Measurements from ENCODE around the gene BBX. TPM values are rescaled to one million over a fixed set of nuclear protein-coding genes. Genes with fewer than 3 reads are reported as not detected.
"Not testable (repeated sequence)": the region's sequence is repeated elsewhere in the genome, so short reads cannot be mapped to it uniquely, and the experiment has no call there.

BBX gene
- total RNA-seq, 6 experiments from 2014 or later = 40.6 to 50.3 (median 46.4) TPM

- H3K27me3 Mint-ChIP-seq (ENCODE audit: insufficient read depth) = no peaks in the 10 kb centered on the region
- no peak for DNase-seq
- no peak overlapping the region for H3K4me3 Mint-ChIP-seq
- no peaks in the 10 kb centered on the region for H3K9me3 Mint-ChIP-seq
- no peak overlapping the region for H3K27ac Mint-ChIP-seq
- peaks cover 18% of the 10 kb centered on the region for H3K4me1 Mint-ChIP-seq (ENCODE audit: low read depth)
- no peaks in the 10 kb centered on the region for H3K36me3 Mint-ChIP-seq (ENCODE audit: low read depth)
- no peak for TF ChIP-seq CTCF (IDR thresholded peaks at IDR 0.05)
These were observed 37.4 kb downstream of the BBX start for GRCh38 chr3:107560166-107560565.

- no peak for DNase-seq
- TF ChIP-seq CTCF (IDR thresholded peaks at IDR 0.05) = no peak
- H3K27ac Mint-ChIP-seq = no peak overlapping the region
- no peaks in the 10 kb centered on the region for H3K9me3 Mint-ChIP-seq
- peaks cover 14% of the 10 kb centered on the region for H3K4me1 Mint-ChIP-seq (ENCODE audit: low read depth)
- H3K27me3 Mint-ChIP-seq (ENCODE audit: insufficient read depth) = no peaks in the 10 kb centered on the region
- H3K4me3 Mint-ChIP-seq = peak overlapping the region; percentile 39; the same call in 1 of the 2 replicates
- no peaks in the 10 kb centered on the region for H3K36me3 Mint-ChIP-seq (ENCODE audit: low read depth)
These were observed 39.2 kb downstream of the BBX start for GRCh38 chr3:107561980-107562379.

GRCh38 chr3:107562969-107563529, 40.3 kb downstream of the BBX start:
- H3K9me3 Mint-ChIP-seq = no peaks in the 10 kb centered on the region
- peaks cover 21% of the 10 kb centered on the region for H3K4me1 Mint-ChIP-seq (ENCODE audit: low read depth)
- no peak overlapping the region for H3K27ac Mint-ChIP-seq
- no peak overlapping the region for H3K4me3 Mint-ChIP-seq
- no peak for DNase-seq
- no peaks in the 10 kb centered on the region for H3K27me3 Mint-ChIP-seq (ENCODE audit: insufficient read depth)
- H3K36me3 Mint-ChIP-seq (ENCODE audit: low read depth) = no peaks in the 10 kb centered on the region
- no peak for TF ChIP-seq CTCF (IDR thresholded peaks at IDR 0.05)

GRCh38 chr3:107565244-107565643, 42.5 kb downstream of the BBX start:
- not testable (repeated sequence) for H3K4me3 Mint-ChIP-seq; H3K27me3 Mint-ChIP-seq (ENCODE audit: insufficient read depth); H3K9me3 Mint-ChIP-seq; H3K27ac Mint-ChIP-seq; H3K36me3 Mint-ChIP-seq (ENCODE audit: low read depth); DNase-seq
- peaks cover 21% of the 10 kb centered on the region for H3K4me1 Mint-ChIP-seq (ENCODE audit: low read depth)

GRCh38 chr3:107571089-107571488, 48.3 kb downstream of the BBX start:
- H3K27me3 Mint-ChIP-seq (ENCODE audit: insufficient read depth); H3K4me1 Mint-ChIP-seq (ENCODE audit: low read depth); H3K4me3 Mint-ChIP-seq; H3K36me3 Mint-ChIP-seq (ENCODE audit: low read depth); H3K9me3 Mint-ChIP-seq; DNase-seq: not testable (repeated sequence)
- peak overlapping the region; percentile 9; the same call in 1 of the 2 replicates for H3K27ac Mint-ChIP-seq

GRCh38 chr3:107571492-107571891, 48.7 kb downstream of the BBX start:
- H3K27me3 Mint-ChIP-seq (ENCODE audit: insufficient read depth); H3K9me3 Mint-ChIP-seq; H3K36me3 Mint-ChIP-seq (ENCODE audit: low read depth); DNase-seq; H3K4me1 Mint-ChIP-seq (ENCODE audit: low read depth); H3K4me3 Mint-ChIP-seq: not testable (repeated sequence)
- peak overlapping the region; percentile 9; the same call in 1 of the 2 replicates for H3K27ac Mint-ChIP-seq

- Mint-ChIP-seq H3K4me1 (ENCODE audit: low read depth) (peaks cover 13% of the 10 kb centered on the region), H3K4me3 (no peak overlapping the region), H3K27me3 (ENCODE audit: insufficient read depth) (peaks cover 3% of the 10 kb centered on the region), H3K9me3 (no peaks in the 10 kb centered on the region), H3K36me3 (ENCODE audit: low read depth) (no peaks in the 10 kb centered on the region), H3K27ac (no peak overlapping the region)
- peak; percentile 78 for TF ChIP-seq CTCF (IDR thresholded peaks at IDR 0.05)
- DNase-seq = peak; percentile 42
These were observed 51.9 kb downstream of the BBX start for GRCh38 chr3:107574650-107575049.

Data from HFFc6 (cell line).